ENCODE data around the gene FMN1. TPM values are rescaled to one million over a fixed set of nuclear protein-coding genes. Genes with fewer than 3 reads are reported as not detected.

The FMN1 gene
- total RNA-seq, 6 donors from 2014 or later: 20.2 to 176 (median 53.8) TPM

GRCh38 chr15:32716216-32716914 lies 478.1 kb downstream of the FMN1 start:
- WGBS, 2 donors: 19 to 25% methylated on average over 13 of the region's 13 CpGs
- no peak for TF ChIP-seq POLR2A (IDR thresholded peaks at IDR 0.05)
- TF ChIP-seq EP300 (IDR thresholded peaks at IDR 0.05): no peak
- no peak for TF ChIP-seq POLR2AphosphoS5 (IDR thresholded peaks at IDR 0.05)
- TF ChIP-seq CTCF (IDR thresholded peaks at IDR 0.05): no peak
- DNase-seq (no peak), ATAC-seq (ENCODE audit: low FRiP score in 2 of 2) (no peak)
- Histone ChIP-seq H3K36me3 (no peaks in the 10 kb centered on the region), H3K4me1 (peaks cover 20 to 31% (median 24%) of the 10 kb centered on the region in 4 donors), H3K27me3 (peaks cover 0 to 42% (median 20%) of the 10 kb centered on the region in 4 donors), H3K4me3 (no peak overlapping the region), H3K27ac (no peak overlapping the region), H3K9me3 (no peaks in the 10 kb centered on the region)

Small RNA genes lying within 50 kb of the gene (small RNA-seq; reads per million reads assigned to genes)
- gene RF00591: 0 reads per million in 4 donors

Other genes with a start within 250 kb of the FMN1 start
- gene RYR3, start 116.3 kb upstream of the FMN1 start, total RNA-seq: under 1 TPM; under 0.01 to 0.34 (median 0.15) TPM

Measured in upper lobe of left lung (tissue), 6 donors.